Coronary artery (tissue), 2 donors: ENCODE results near the gene ACTMAP.
"Not testable (repeated sequence)": the region's sequence is repeated elsewhere in the genome, so short reads cannot be mapped to it uniquely, and the experiment has no call there.

Experiments used
- DNase-seq: peaks from one replicate; pipeline ENCODE4 v3.0.0-alpha.2; 2017; ENCODE audit warnings: low spot score
- H3K27ac ChIP-seq, 2 donors: fragments of 200-600 bp; sonication (generic); one replicate each; pipeline ENCODE4 v1.5.1; 2016 to 2019
- H3K4me3 ChIP-seq: fragments of 200-600 bp; sonication (generic); 2 replicates; pipeline ENCODE4 v1.5.1; 2016; ENCODE audit warnings: mild to moderate bottlenecking, moderate library complexity
- TF ChIP-seq, protein P1 (sequence below): fragments of 200-600 bp; sonication (generic); IDR thresholded peaks from one replicate; pipeline ENCODE4 v1.5.1; 2019; ENCODE audit warnings: antibody characterized with exemption

The ACTMAP gene

DNA sequence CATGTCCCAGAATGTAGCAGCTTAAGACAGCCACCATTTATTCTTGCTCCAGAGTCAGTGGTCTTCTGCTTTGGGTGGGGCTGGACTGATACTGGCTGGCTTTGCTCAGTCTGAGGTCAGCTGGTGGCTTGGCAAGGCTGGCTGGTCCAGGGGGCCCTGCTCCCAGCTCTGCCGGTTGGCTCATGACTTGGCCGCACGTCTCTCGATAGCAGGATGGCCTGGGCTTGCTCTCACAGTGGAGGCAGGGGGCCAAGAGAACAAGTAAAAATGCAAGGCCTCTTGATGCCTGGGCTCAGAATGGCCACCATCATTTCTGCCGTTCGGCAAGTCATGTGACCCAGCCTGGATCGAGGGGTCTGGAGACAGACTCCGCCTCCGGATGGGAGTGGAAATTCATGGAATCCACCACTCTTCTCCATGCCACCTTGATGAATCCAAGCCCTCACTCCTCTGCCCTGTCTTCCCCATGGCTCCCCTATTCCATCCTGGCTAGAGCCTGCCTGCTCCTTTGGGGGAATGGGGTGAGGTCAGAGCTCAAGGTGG, 13.1 kb downstream of the ACTMAP start:
- peak overlapping the region in 1 of 2 donors; percentile 13 for H3K27ac ChIP-seq
- TF ChIP-seq, protein P1, sequence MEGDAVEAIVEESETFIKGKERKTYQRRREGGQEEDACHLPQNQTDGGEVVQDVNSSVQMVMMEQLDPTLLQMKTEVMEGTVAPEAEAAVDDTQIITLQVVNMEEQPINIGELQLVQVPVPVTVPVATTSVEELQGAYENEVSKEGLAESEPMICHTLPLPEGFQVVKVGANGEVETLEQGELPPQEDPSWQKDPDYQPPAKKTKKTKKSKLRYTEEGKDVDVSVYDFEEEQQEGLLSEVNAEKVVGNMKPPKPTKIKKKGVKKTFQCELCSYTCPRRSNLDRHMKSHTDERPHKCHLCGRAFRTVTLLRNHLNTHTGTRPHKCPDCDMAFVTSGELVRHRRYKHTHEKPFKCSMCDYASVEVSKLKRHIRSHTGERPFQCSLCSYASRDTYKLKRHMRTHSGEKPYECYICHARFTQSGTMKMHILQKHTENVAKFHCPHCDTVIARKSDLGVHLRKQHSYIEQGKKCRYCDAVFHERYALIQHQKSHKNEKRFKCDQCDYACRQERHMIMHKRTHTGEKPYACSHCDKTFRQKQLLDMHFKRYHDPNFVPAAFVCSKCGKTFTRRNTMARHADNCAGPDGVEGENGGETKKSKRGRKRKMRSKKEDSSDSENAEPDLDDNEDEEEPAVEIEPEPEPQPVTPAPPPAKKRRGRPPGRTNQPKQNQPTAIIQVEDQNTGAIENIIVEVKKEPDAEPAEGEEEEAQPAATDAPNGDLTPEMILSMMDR = no peak

DNA sequence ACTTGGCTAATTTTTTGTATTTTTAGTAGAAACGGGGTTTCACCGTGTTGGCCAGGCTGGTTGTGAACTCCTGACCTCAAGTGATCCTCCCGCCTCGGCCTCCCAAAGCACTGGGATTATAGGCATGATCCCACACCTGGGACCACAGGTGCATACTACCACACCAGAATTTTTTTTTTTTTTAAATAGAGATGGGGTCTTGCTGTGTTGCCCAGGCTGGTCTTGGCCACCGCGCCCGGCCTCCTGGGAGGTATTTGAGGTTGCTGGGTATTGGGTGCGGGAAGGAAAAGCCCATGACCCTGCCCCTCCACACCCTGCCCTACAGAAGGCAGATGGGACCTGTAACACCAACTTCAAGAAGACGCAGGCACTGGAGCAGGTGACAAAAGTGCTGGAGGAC, 13.6 kb downstream of the ACTMAP start:
- Histone ChIP-seq H3K27ac (peak overlapping the region in 1 of 2 donors; percentile 13), H3K4me3 (no peak overlapping the region)
- TF ChIP-seq, protein P1 = no peak
- DNase-seq = no peak

More for the DNA sequence above, 13.1 kb downstream of the ACTMAP start:
- DNase-seq = no peak
- H3K4me3 ChIP-seq = no peak overlapping the region

DNA sequence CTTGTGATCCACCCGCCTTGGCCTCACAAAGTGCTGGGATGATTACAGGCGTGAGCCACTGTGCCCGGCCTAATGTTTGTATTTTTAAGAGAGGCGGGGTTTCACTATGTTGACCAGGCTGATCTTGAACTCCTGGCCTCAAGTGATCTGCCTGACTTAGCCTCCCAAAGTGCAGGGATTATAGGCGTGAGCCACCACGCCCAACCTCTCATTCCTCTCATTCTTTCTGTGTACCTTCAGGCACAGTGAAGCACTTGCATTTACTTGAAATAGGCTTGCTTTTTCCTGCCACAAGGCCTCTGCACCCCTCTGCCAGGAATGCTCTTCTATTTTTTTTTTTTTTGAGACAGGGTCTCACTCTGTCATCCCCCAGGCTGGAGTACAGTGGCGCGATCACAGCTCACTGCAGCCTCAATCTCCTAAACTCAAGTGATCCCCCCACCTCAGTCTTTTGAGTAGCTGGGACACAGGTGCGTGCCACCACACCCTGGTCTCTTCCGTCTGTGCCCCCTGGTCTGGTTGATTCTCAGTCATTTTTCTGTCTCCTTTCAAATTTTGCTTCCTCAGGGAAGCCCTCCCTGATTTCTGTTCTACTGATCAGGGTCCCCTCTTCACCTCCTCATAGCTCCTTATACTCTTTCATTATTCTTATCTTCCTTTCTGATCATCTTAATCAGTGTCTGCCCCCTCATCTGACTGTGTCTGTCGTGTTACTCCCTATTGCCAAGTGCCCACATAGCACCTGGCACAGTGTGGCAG, 15.1 kb downstream of the ACTMAP start:
- H3K27ac ChIP-seq = no peak overlapping the region
- DNase-seq = no peak
- H3K4me3 ChIP-seq = no peak overlapping the region
- TF ChIP-seq, protein P1 = no peak

DNA sequence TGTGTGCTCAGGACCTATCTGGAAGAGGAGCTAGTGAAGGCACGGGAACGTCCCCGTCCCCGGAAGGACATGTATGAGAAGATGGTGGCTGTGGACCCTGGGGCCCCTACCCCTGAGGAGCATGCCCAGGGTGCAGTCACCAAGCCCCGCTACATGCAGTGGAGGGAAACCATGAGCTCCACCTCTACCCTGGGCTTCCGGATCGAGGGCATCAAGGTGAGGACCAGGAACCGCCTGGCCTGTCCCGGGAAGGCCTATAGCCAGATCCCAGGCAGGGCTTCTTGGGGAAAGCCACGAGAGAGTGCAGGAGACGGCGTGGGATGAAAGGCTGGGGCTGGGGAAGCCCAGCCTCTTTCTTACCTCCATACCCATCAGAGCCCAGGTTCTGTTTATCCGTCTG, 17.1 kb downstream of the ACTMAP start:
- TF ChIP-seq, protein P1 = no peak
- H3K4me3 ChIP-seq = no peak overlapping the region
- no peak overlapping the region for H3K27ac ChIP-seq
- DNase-seq = no peak

DNA sequence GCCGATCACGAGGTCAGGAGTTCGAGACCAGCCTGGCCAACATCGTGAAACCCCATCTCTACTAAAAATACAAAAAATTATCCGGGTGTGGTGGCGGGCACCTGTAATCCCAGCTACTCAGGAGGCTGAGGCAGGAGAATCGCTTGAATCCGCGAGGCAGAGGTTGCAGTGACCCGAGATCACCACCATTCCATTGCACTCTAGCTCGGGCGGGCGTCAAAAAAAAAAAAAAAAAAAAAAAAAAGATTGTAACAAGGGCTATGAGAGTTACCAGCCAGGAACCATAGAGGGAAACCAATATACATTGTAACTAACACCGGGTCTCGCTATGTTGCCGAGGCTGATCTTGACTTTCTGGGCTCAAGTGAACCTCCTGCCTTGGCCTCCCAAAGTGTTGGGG, 18.0 kb downstream of the ACTMAP start:
- not testable (repeated sequence) for H3K4me3 ChIP-seq, H3K27ac ChIP-seq, DNase-seq

DNA sequence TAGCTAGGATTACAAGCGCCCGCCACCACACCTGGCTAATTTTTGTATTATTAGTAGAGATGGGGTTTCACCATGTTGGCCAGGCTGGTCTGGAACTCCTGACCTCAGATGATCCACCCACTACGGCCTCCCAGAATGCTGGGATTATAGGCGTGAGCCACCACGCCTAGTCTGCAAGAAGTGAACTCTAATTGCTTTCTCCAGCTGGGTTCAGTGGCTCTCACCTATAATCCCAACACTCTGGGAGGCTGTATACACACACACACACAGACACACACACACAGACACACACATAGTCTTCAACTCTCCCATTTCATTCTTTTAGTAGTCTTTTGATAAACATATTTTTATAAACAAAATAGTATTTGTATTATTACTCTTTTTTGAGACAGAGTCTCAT, 20.2 kb downstream of the ACTMAP start:
- H3K4me3 ChIP-seq, H3K27ac ChIP-seq, DNase-seq: not testable (repeated sequence)

DNA sequence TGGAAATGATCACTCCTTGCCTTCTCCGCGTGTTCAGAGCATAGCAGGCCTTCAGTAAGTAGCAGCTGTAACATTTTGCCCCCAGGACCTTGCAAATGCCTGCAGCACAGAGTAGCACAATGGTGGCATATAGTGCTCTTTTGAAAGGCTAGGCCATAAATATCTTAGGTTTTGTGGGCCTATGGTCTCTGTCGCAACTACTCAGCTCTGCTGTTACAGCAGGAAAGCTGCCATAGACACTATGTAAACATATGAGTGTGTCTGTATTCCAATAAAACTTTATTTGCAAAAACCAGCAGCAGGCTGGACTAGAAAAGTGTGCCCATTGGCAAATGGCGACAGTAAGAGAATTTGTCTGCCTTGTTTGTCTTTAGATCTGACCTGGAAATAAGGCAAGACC, 24.0 kb downstream of the ACTMAP start:
- Histone ChIP-seq H3K4me3 (no peak overlapping the region), H3K27ac (no peak overlapping the region)
- no peak for DNase-seq
- TF ChIP-seq, protein P1 = no peak

DNA sequence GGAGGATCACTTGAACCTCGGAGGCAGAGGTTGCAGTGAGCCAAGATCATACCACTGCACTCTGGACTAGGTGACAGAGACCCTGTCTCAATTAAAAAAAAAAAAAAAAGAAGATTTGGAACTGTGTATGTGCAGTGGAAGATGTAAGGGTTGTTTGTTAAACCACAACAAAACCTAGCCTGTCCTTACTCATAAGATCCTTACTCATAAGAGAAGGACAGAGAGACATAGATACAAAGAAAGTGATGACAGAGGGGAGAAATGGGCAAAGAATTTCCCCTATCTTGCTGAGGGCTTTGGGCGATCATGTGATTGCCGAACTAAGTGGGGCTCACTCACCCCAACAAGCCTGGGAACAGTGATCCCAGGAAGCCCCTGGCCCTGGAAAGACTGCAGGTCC, 25.4 kb downstream of the ACTMAP start:
- DNase-seq = no peak
- Histone ChIP-seq H3K4me3 (no peak overlapping the region), H3K27ac (no peak overlapping the region)
- TF ChIP-seq, protein P1 = no peak
